ENCODE results near the gene WSCD1. TPM values are rescaled to one million over a fixed set of nuclear protein-coding genes. Genes with fewer than 3 reads are reported as not detected.
A peak's percentile ranks its signal among the peaks of the same experiment; 100 is the strongest.

The WSCD1 gene
- total RNA-seq, 1 donor from 2014 or later = 16.1 TPM

GRCh38 chr17:6043405-6043804, 26.8 kb upstream of the WSCD1 start:
- Mint-ChIP-seq H3K4me3 (no peak overlapping the region), H3K9me3 (peaks cover 4% of the 10 kb centered on the region), H3K27me3 (peaks cover 16% of the 10 kb centered on the region), H3K27ac (no peak overlapping the region), H3K4me1 (ENCODE audit: unreplicated experiment) (peaks cover 6% of the 10 kb centered on the region), H3K36me3 (no peaks in the 10 kb centered on the region)
- DNase-seq (ENCODE audit: extremely low spot score, unreplicated experiment) = no peak
- TF ChIP-seq CTCF (conservative IDR thresholded peaks at IDR 0.05) = no peak

- no peak for DNase-seq (ENCODE audit: extremely low spot score, unreplicated experiment)
- Mint-ChIP-seq H3K27ac (no peak overlapping the region), H3K36me3 (no peaks in the 10 kb centered on the region), H3K9me3 (peaks cover 4% of the 10 kb centered on the region), H3K27me3 (peaks cover 16% of the 10 kb centered on the region), H3K4me1 (ENCODE audit: unreplicated experiment) (peaks cover 6% of the 10 kb centered on the region), H3K4me3 (no peak overlapping the region)
- TF ChIP-seq CTCF (conservative IDR thresholded peaks at IDR 0.05) = no peak
Observed at GRCh38 chr17:6044261-6044660, 25.9 kb upstream of the WSCD1 start.

GRCh38 chr17:6045621-6046357, 24.4 kb upstream of the WSCD1 start:
- Mint-ChIP-seq H3K36me3 (no peaks in the 10 kb centered on the region), H3K4me1 (ENCODE audit: unreplicated experiment) (no peaks in the 10 kb centered on the region), H3K27me3 (peaks cover 13% of the 10 kb centered on the region), H3K27ac (no peak overlapping the region), H3K4me3 (no peak overlapping the region), H3K9me3 (peaks cover 4% of the 10 kb centered on the region)
- no peak for DNase-seq (ENCODE audit: extremely low spot score, unreplicated experiment)
- TF ChIP-seq CTCF (conservative IDR thresholded peaks at IDR 0.05) = peak; percentile 23

- Mint-ChIP-seq H3K4me1 (ENCODE audit: unreplicated experiment) (no peaks in the 10 kb centered on the region), H3K36me3 (no peaks in the 10 kb centered on the region), H3K27ac (no peak overlapping the region), H3K9me3 (peaks cover 4% of the 10 kb centered on the region), H3K4me3 (no peak overlapping the region), H3K27me3 (peaks cover 13% of the 10 kb centered on the region)
- no peak for TF ChIP-seq CTCF (conservative IDR thresholded peaks at IDR 0.05)
- DNase-seq (ENCODE audit: extremely low spot score, unreplicated experiment) = no peak
Observed at GRCh38 chr17:6046431-6046830, 23.7 kb upstream of the WSCD1 start.

- Mint-ChIP-seq H3K4me1 (ENCODE audit: unreplicated experiment) (no peaks in the 10 kb centered on the region), H3K27ac (no peak overlapping the region), H3K27me3 (peaks cover 13% of the 10 kb centered on the region), H3K36me3 (no peaks in the 10 kb centered on the region), H3K4me3 (no peak overlapping the region), H3K9me3 (peaks cover 4% of the 10 kb centered on the region)
- no peak for DNase-seq (ENCODE audit: extremely low spot score, unreplicated experiment)
- TF ChIP-seq CTCF (conservative IDR thresholded peaks at IDR 0.05) = no peak
Observed at GRCh38 chr17:6046931-6047330, 23.2 kb upstream of the WSCD1 start.

Data from type B pancreatic cell (in vitro differentiated cells).